GM12874 (cell line): Measurements from ENCODE around the gene SLC38A3.

Experiments used
- CTCF ChIP-seq: IDR thresholded peaks from 2 replicates; pipeline ENCODE4 v1.5.1; 2011; ENCODE audit warnings: low read depth, mild to moderate bottlenecking, control low read depth, low read length, moderate library complexity; ENCODE audit not compliant: insufficient read depth

The SLC38A3 gene

GRCh38 chr3:50193286-50193685 lies 11.8 kb upstream of the SLC38A3 start:
- no peak for TF ChIP-seq CTCF

DNA sequence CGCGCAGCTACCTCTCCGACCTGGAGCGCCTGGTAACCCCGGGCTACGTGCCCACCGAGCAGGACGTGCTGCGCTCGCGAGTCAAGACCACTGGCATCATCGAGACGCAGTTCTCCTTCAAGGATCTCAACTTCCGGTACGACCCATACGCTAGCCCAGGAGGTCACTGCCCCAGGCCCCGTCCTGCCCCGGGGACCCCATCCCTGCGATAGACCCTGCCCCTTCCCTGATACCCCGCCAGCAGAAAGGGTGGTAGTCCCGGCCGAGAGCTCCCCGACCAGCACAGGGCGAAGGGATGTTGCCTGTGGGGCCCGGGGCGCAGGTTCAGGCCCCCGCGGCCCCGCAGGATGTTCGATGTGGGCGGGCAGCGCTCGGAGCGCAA lies 11.3 kb upstream of the SLC38A3 start:
- TF ChIP-seq CTCF = no peak

GRCh38 chr3:50194128-50194902 lies 10.8 kb upstream of the SLC38A3 start:
- peak; percentile 87 for TF ChIP-seq CTCF

GRCh38 chr3:50194903-50195500 lies 10.1 kb upstream of the SLC38A3 start:
- TF ChIP-seq CTCF = no peak

DNA sequence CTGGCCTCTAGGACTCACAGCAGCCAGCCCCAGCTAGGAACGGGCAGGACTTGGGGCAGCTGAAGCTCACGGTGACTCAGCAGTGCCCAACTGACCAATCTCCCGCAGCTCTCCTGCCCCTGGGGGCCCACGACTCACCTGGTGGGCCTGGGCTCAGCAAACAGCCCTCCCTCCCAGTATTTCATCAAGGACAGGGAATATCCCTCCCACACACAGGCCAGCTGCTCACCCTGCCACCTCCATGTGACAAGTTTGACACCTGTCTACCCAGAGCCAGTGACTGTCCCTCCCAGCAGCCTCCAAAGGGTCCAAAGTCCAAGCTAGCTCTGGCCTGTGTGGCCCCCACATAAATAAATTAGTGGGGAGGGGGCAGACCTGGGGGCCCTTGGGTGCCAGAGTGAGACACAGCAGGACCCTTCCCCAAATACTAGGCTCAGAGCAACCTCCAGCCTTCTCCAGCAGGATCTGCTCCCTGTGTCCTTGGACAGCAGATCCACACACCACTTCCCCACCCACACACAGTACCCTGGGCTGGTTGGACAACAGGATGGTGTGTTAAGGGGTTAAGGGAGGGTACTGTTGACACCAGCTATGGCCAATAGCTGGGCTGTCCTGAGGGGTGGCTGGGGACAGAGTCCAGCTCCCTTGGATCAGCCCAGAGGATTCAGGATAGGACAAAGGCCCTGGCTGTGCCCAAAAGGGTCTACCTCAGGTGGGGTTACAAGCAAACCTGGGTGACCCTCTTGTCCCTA lies 9.4 kb upstream of the SLC38A3 start:
- TF ChIP-seq CTCF = no peak

GRCh38 chr3:50196253-50196801 lies 8.7 kb upstream of the SLC38A3 start:
- no peak for TF ChIP-seq CTCF
